Testis (tissue), 2 donors: ENCODE results near the gene FBLN1.

Experiments used
- POLR2A ChIP-seq: fragments of 450-650 bp; IDR thresholded peaks from one replicate; pipeline ENCODE4 v1.6.1; 2017; ENCODE audit warnings: antibody characterized with exemption, mild to moderate bottlenecking, moderate library complexity
- TF ChIP-seq, protein P1 (sequence below), 3 experiments: fragments of 450-650 bp in 2 of 3; fragments of 200-600 bp in 1 of 3; sonication (generic) in 1 of 3; IDR thresholded peaks; one replicate each; pipeline ENCODE4 v1.5.1; 2016 to 2019; ENCODE audit warnings: antibody characterized with exemption in 3 of 3, mild to moderate bottlenecking in 2 of 3, moderate library complexity in 1 of 3

DNA sequence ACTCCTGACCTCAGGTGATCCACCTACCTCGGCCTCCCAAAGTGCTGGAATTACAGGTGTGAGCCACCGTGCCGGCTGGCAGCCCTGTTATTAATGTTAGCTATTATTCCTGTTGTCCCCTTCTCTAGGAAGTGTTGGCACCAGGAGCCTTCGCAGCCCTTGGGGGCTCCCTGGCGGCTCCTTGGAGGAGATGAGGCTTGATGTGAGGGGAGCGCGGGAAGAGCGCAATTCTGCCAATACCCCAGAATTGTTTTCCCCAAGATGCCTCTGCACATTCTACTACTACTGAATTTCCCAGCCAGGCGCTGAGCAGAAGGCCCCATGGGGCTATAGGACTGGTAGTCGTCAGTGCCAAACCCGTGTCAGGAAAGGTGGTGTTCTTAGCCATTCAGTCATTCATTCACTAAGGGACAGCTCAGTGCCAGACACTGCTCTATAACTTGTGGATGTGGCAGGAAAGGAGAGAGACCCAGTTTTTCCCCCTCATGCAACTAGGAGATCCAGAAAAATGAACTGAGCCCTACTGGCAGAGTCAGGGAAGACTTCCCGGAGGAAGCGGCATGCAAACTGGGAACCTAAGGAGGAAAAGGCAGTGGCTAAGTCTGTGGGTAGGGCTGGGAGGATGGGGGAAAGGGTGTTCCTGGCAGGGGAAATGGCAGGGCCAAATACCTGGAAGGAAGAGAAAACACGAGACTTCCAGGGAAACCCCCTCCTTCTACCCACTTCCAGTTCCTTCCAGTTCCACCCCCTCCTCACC is 3.5 kb downstream of the FBLN1 start:
- TF ChIP-seq, protein P1, sequence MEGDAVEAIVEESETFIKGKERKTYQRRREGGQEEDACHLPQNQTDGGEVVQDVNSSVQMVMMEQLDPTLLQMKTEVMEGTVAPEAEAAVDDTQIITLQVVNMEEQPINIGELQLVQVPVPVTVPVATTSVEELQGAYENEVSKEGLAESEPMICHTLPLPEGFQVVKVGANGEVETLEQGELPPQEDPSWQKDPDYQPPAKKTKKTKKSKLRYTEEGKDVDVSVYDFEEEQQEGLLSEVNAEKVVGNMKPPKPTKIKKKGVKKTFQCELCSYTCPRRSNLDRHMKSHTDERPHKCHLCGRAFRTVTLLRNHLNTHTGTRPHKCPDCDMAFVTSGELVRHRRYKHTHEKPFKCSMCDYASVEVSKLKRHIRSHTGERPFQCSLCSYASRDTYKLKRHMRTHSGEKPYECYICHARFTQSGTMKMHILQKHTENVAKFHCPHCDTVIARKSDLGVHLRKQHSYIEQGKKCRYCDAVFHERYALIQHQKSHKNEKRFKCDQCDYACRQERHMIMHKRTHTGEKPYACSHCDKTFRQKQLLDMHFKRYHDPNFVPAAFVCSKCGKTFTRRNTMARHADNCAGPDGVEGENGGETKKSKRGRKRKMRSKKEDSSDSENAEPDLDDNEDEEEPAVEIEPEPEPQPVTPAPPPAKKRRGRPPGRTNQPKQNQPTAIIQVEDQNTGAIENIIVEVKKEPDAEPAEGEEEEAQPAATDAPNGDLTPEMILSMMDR (IDR thresholded peaks at IDR 0.05): no peak
- no peak for TF ChIP-seq POLR2A
